Jurkat, Clone E6-1 (cell line): ENCODE measurements around the gene RBM20.

ENCODE experiments used
- DNase-seq: peaks from one replicate; pipeline ENCODE4 v3.0.0-alpha.2; 2011; ENCODE audit warnings: low read depth, low spot score
- H3K4me3 ChIP-seq: 2 replicates; pipeline ENCODE4 v1.5.1; 2011; ENCODE audit warnings: mild to moderate bottlenecking, low read length, control low read depth, moderate library complexity

The RBM20 gene

GRCh38 chr10:110813743-110814472 lies 169.8 kb downstream of the RBM20 start:
- DNase-seq: no peak
- no peak overlapping the region for H3K4me3 ChIP-seq

GRCh38 chr10:110815354-110816004 lies 171.3 kb downstream of the RBM20 start:
- no peak overlapping the region for H3K4me3 ChIP-seq
- DNase-seq: no peak

DNA sequence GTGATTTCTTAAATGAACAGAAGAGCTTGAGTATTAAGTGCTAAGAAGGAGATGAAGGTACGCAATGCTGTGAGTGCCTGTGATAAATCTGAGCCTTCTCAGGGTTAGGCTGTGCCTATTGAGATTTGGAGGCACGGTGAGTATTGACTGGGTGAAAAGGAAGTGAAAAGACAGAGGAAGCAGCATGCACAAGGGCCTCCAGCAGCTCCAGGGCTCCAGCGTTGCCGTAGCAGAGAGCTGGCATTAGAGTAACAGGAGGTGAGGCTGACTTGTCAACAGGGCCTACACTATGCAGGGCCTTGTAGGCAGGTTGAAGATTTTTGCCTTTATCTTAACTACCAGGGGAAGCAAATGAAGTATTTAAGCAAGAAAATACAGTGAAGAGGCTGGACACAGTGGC lies 173.5 kb downstream of the RBM20 start:
- H3K4me3 ChIP-seq: no peak overlapping the region
- no peak for DNase-seq

DNA sequence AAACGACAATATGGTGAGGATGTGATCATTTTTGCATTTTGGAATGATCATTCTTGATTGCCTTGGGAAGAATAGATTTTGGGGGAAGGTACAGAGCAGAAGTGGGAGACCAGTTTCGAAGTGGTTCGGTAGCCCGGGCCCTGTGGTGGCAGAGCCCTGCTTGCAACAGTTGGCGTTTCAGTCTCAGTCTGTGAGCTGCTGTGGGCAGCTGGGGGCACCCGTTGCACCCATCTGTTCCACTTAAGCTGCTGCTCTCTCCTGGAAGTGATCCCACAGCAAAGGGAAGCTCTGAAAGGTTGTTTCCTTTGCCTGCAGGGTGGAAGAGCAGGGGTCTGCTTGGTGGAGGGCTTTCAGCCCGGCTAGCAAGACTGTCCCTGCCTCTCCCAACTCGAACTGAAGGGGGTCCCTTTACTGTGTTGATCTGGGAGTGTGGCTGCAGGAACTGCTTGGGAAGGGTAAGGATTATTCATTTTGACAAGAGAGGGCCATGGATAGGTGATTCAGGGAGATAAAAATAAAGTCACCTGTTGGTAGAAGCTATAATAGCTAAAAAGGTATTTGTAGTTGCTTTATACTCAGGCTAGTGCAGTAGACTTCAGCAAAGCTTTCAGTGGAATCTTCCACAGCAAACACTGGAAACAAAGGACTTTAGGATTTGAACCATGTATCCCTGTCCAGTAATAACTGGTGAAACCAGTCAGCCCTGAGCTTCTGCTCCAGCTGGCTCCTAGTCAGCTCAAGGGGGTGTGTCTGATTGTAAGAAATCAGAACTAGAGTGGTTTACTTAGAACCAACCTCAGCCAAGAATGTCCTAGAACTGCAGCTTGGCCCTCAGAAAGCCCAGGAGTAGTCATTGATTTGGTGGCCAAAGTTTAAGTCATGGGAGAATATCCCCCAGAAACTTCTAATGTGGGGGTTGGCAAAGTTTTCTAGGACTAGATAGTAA lies 174.4 kb downstream of the RBM20 start:
- H3K4me3 ChIP-seq: no peak overlapping the region
- no peak for DNase-seq

DNA sequence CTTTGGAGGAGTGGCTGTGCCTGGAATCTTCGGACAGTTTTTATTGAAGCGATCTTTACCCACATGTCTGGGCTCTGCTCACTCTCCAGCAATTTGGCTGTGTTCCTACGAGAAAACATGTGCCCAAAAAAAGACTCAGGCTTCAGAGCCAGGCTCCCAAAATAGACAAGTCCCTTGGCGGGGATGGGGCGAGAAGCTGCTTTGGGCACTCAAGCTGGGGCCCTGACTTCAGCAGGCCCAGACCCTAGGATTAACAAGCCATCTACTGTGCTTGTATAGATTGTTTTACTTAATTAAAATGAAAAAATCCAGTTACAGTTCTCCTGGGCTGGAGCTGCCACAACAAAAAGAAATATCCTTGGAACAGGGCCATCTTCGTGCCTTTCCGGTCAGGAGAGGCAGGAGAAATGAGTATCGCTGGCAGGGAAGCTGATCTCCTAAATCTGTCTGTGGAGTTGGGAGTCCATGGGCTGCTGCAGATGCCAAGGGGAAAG lies 176.2 kb downstream of the RBM20 start:
- no peak overlapping the region for H3K4me3 ChIP-seq
- no peak for DNase-seq

GRCh38 chr10:110821508-110821907 lies 177.4 kb downstream of the RBM20 start:
- H3K4me3 ChIP-seq: no peak overlapping the region
- DNase-seq: no peak

DNA sequence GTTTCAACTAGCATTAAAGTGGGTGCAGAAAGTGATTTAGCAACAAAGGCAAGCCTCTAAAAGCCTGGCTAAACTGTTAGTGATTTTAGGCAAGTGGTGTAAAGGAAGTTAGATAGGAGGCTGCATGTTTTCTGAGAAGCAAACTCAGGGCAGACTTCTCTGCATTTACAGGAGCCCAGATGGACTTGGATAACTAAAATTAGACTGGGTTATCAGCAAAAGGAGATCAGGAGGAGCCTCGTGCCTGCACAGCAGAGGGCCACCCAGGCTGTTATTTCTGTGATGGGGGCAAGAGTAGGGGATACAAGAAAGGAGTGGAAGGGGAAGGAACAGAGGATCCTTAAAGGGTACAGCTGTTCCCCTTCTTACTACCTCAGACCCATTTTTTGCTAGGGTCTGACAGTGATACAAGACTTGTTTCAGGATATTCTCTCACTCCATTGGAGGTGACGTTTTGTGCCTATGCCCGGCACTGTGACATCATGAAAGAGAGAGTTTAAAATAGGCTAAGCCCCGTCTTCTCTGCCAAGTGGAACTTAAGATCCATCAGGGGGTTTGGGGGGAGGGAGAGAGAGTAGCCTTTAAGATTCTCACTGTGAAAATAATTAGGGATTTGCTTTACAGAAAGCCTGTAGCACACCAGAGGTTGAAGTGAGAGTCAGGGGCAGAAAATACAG lies 178.0 kb downstream of the RBM20 start:
- no peak for DNase-seq
- no peak overlapping the region for H3K4me3 ChIP-seq

GRCh38 chr10:110822712-110823311 lies 178.7 kb downstream of the RBM20 start:
- no peak for DNase-seq
- H3K4me3 ChIP-seq: no peak overlapping the region

DNA sequence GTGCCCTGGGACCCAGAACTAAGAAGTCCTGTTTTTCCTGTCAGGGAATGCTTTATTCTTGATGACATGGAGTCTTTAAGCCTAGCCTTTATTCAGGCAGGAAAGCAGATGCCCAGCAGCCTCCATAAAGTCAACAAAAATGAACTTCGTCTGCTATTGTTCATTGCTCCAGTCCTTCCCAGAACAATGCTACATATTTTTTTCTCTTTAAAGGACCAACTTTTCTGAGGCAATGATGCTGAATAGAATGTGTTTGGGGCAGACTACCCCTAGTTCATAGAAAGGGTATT lies 180.0 kb downstream of the RBM20 start:
- no peak overlapping the region for H3K4me3 ChIP-seq
- DNase-seq: no peak

DNA sequence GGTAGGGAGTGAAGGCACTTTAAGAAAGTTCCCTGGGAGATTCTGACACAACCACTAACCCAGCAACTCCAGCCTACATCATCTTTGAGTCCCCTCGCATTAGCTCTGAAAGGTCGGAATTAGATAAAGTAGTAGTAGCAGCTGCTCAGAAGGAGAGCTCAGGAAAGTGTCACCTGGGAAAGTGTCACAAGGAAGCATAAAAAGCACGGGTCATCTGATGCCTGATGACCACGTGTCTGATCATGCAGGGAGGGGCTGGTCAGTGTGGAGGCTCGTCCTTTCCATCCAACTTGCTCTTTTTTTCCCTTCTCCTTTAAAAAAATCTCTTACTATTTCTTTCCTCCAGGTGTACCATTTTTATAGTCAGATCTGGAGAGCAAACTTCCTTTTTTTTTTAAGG lies 180.5 kb downstream of the RBM20 start:
- DNase-seq: no peak
- H3K4me3 ChIP-seq: no peak overlapping the region

- no peak for DNase-seq
- no peak overlapping the region for H3K4me3 ChIP-seq
These were observed 181.4 kb downstream of the RBM20 start for GRCh38 chr10:110825508-110825907.

DNA sequence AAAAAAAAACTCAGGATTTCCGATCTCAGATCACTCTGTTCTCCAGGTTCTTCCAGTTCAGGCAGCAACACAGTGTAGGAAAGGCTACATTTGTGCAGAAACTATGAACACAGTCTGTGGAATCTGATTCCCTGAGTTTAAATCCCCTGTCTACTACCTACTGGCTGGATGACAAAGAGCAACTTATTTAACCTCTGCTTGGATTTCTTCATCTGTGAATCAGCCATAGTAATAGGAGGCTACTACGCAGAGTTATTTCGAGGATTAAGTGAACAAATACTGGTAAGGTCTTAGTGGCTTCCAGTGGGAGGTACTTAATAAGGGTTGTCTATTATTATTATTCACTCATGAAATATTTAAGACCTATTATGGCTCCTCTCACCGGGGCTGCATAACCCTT lies 183.3 kb downstream of the RBM20 start:
- no peak overlapping the region for H3K4me3 ChIP-seq
- no peak for DNase-seq

- DNase-seq: no peak
- H3K4me3 ChIP-seq: no peak overlapping the region
These were observed 183.7 kb downstream of the RBM20 start for GRCh38 chr10:110827875-110828274.

DNA sequence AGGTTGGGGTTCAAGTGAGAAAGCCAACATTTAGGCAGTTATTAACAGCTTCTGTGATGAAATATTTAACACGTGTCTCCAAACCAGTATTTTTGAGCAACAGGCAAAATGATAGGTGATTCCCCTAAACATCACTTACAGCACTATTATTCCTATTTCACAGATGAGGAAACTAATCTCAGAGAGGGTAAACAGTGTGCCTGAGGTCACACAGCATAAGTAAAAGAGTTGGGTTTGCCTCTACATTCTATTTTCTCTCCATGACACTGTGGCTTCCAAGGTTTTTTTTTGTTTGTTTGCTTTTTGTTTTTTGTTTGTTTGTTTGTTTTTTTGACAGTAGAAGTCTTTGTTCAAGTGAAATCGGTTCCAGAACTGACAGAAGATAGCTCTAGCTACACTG lies 184.4 kb downstream of the RBM20 start:
- DNase-seq: no peak
- H3K4me3 ChIP-seq: no peak overlapping the region

GRCh38 chr10:110829721-110830410 lies 185.7 kb downstream of the RBM20 start:
- no peak overlapping the region for H3K4me3 ChIP-seq
- no peak for DNase-seq

GRCh38 chr10:110833234-110833940 lies 189.3 kb downstream of the RBM20 start:
- H3K4me3 ChIP-seq: no peak overlapping the region
- DNase-seq: no peak

DNA sequence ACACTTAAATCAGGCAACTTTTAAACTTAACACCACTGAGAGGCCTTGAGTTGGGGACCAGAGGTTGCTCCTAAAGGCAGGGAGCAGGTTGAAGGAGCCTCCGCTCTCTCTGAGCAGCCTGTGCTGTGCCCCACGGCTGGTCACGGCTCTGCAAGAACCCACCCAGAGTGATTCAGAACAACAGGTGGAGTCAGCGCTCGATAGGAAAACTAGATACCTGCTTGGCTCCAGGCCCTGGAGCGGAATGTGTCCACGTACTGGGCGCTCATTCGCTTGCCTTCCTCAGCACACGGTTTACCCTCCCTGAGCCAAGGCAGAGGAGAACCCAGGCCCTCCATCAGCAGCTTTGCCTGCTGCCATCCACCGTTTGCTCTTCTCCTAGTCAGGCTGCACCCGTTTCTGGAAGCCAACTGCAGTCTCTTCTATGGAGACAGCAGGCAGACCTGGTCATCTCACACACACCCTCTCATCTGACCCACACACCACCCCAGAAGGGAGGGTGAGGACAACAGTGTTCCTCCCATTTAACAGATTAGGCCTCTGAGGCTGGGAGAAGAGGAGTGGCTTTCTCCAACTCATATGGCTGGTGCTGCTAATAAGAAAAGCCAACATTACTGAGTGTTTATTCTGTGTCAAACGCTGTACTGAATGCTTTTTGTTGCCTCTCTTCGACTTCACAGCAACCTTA lies 189.9 kb downstream of the RBM20 start:
- DNase-seq: no peak
- no peak overlapping the region for H3K4me3 ChIP-seq
